GM18511 (cell line): ENCODE data around the gene ZNF586.
"Not testable (repeated sequence)": the region's sequence is repeated elsewhere in the genome, so short reads cannot be mapped to it uniquely, and the experiment has no call there.

Source experiments
- ATAC-seq: cut with Tn5 transposase; IDR thresholded peaks from one replicate; pipeline ENCODE4 v1.9.1; 2021; ENCODE audit warnings: mild to moderate bottlenecking, moderate library complexity; ENCODE audit not compliant: unreplicated experiment

Gene ZNF586

DNA sequence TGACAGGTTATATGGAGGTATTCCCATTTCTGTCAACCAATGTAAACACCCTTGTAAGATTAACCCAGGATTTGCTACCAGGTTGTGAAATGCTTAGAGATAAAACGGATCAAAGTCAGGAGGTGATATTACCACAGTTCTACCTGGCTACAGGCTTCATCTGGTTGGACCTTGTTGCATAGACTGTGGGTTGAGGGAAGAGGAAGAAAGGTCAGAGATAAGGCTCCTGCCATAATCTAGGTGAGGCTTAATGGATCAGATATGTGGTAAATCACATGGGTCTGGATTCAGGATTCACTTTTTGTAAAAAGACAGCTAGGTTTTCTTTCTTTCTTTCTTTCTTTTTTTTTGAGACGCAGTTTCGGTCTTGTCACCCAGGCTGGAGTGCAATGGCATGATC is 52.0 kb downstream of the ZNF586 start:
- not testable (repeated sequence) for ATAC-seq

GRCh38 chr19:57823155-57823554 is 53.7 kb downstream of the ZNF586 start:
- not testable (repeated sequence) for ATAC-seq

- ATAC-seq, result not testable (repeated sequence)
Observed at GRCh38 chr19:57823608-57824007, 54.1 kb downstream of the ZNF586 start.

DNA sequence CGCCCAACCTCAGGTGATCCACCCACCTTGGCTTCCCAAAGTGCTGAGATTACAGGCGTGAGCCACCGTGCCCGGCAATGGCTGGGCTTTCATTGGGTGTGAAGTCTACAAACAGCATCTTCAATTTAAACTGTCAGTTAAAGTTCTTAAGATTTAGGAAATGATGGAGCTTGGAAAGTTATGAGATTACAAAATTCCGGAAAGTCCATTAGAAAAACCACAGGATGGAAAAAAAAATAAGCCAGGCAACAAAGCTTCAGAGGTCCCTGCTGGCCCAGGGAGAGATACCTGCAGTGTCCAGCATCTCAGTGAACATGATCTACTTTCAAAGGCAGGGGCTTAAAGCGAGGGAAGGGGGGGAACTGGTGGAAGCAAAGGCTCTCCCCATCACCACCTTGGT is 56.0 kb downstream of the ZNF586 start:
- no peak for ATAC-seq

DNA sequence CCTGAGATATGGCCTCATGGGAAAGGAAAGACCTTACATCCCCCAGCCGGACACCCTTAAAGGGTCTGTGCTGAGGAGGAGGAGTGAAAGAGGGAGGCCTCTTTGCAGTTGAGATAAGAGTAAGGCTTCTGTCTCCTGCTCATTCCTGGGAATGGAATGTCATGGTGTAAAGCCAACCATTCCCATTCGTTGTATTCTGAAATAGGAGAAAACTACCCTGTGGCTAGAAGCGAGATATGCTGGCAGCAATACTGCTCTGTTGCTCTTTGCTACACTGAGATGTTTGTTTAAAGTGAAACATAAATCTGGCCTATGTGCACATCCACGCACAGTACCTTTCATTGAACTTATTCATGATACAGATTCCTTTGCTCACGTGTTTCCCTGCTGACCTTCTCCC is 59.8 kb downstream of the ZNF586 start:
- no peak for ATAC-seq

DNA sequence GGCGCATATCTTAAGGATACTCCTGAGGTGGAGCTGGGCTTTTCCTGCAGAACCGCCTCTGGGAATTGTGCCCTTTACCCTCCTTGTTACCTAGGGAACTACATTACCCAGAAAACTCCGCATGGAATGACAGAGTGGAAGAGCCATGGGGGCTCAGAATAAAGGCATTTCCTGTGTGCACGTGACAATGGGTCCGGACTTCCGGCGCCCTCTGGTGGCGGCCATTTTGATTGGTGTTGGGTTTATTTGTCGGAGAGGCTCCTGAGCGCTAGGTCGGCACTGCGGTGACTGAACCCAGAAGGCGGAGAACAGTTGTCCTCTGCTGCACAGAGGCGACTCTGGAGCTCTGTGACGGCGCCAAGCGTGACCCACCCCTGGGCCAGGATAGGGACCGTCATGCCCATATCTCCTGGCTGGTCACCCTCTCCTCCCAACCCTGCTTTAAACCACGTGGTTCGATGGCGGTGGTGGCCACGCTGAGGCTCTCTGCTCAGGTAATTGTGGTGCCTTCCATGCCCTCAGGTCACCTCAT is 60.7 kb downstream of the ZNF586 start, which contains the start of gene ZNF587B:
Gene ZNF587B (plus strand): TSS at position 229 of the 532 bp plus-strand sequence. CDS start 230 bp downstream, at position 459.
- ATAC-seq, result no peak
